Sigmoid colon (tissue), 4 donors: ENCODE data around the gene USP21.

Source experiments
- CTCF ChIP-seq, 4 experiments: fragments of 450-650 bp in 3 of 4; fragments of 200-600 bp in 1 of 4; IDR thresholded peaks; one replicate each; pipeline ENCODE4 v1.5.1; 2016 to 2019; ENCODE audit warnings: antibody characterized with exemption in 4 of 4, mild to moderate bottlenecking in 3 of 4, moderate library complexity in 2 of 4
- POLR2AphosphoS5 ChIP-seq, 4 donors: sonication (generic); formaldehyde crosslinking; IDR thresholded peaks; one replicate each; pipeline ENCODE4 v1.6.1; 2017; ENCODE audit warnings: antibody characterized with exemption in 4 of 4

GRCh38 chr1:161171191-161171590 is 11.9 kb downstream of the USP21 start:
- TF ChIP-seq CTCF (IDR thresholded peaks at IDR 0.05) = no peak
- TF ChIP-seq POLR2AphosphoS5 (IDR thresholded peaks at IDR 0.05) = no peak
